H9 (cell line): Measurements from ENCODE around the gene SORD. TPM values are rescaled to one million over a fixed set of nuclear protein-coding genes. Genes with fewer than 3 reads are reported as not detected.

ENCODE experiments used
- DNase-seq: peaks from one replicate; pipeline ENCODE4 v3.0.0-alpha.2; 2017
- H2AFZ ChIP-seq: one replicate; pipeline ENCODE4 v1.6.1; 2013; ENCODE audit warnings: mild to moderate bottlenecking, low read length, control low read depth, moderate library complexity
- H2AK5ac ChIP-seq: 2 replicates; pipeline ENCODE4 v1.6.1; 2013; ENCODE audit warnings: low read length, control low read depth, mixed read lengths; ENCODE audit not compliant: insufficient read length
- H2BK120ac ChIP-seq: one replicate; pipeline ENCODE4 v1.6.1; 2013; ENCODE audit warnings: low read depth, mild to moderate bottlenecking, low read length, control low read depth, inconsistent platforms; ENCODE audit not compliant: poor library complexity, severe bottlenecking
- H2BK12ac ChIP-seq: 2 replicates; pipeline ENCODE4 v1.6.1; 2013; ENCODE audit warnings: low read length, control low read depth, mixed read lengths, low read depth; ENCODE audit not compliant: insufficient read length
- H2BK15ac ChIP-seq: 2 replicates; pipeline ENCODE4 v1.6.1; 2013; ENCODE audit warnings: low read depth, low read length, control low read depth
- H2BK20ac ChIP-seq: one replicate; pipeline ENCODE4 v1.6.1; 2013; ENCODE audit warnings: low read depth, mild to moderate bottlenecking, low read length, control low read depth, inconsistent platforms; ENCODE audit not compliant: poor library complexity, severe bottlenecking
- H2BK5ac ChIP-seq: 2 replicates; pipeline ENCODE4 v1.6.1; 2013; ENCODE audit warnings: low read length, control low read depth, mixed read lengths; ENCODE audit not compliant: insufficient read length
- H3K14ac ChIP-seq: 2 replicates; pipeline ENCODE4 v1.6.1; 2013; ENCODE audit warnings: low read length, control low read depth; ENCODE audit not compliant: insufficient read depth
- H3K18ac ChIP-seq: 2 replicates; pipeline ENCODE4 v1.6.1; 2013; ENCODE audit warnings: low read depth, mild to moderate bottlenecking, mixed read lengths, low read length, control low read depth; ENCODE audit not compliant: insufficient read length
- H3K23ac ChIP-seq: 2 replicates; pipeline ENCODE4 v1.6.1; 2013; ENCODE audit warnings: low read length, control low read depth, mixed read lengths, low read depth; ENCODE audit not compliant: insufficient read length
- H3K23me2 ChIP-seq: 2 replicates; pipeline ENCODE4 v1.6.1; 2013; ENCODE audit warnings: low read depth, mild to moderate bottlenecking, mixed read lengths, low read length, control low read depth; ENCODE audit not compliant: insufficient read length, poor library complexity, severe bottlenecking
- H3K27ac ChIP-seq: 2 replicates; pipeline ENCODE4 v1.5.1; 2013; ENCODE audit warnings: low read length, control low read depth, mixed read lengths, low read depth; ENCODE audit not compliant: insufficient read length
- H3K27me3 ChIP-seq: 2 replicates; pipeline ENCODE4 v1.6.1; 2013; ENCODE audit warnings: low read length, control low read depth, inconsistent platforms; ENCODE audit not compliant: insufficient read depth
- H3K4ac ChIP-seq: 2 replicates; pipeline ENCODE4 v1.6.1; 2013; ENCODE audit warnings: low read depth, mild to moderate bottlenecking, control low read depth, inconsistent platforms, low read length, moderate library complexity
- H3K4me1 ChIP-seq: 2 replicates; pipeline ENCODE4 v1.6.1; 2013; ENCODE audit warnings: low read length, control low read depth, inconsistent platforms; ENCODE audit not compliant: insufficient read depth
- H3K4me2 ChIP-seq: 2 replicates; pipeline ENCODE4 v1.6.1; 2013; ENCODE audit warnings: low read length, control low read depth, mixed read lengths; ENCODE audit not compliant: insufficient read length, insufficient read depth
- H3K56ac ChIP-seq: 2 replicates; pipeline ENCODE4 v1.6.1; 2013; ENCODE audit warnings: low read depth, mild to moderate bottlenecking, mixed read lengths, low read length, control low read depth; ENCODE audit not compliant: insufficient read length
- H3K79me1 ChIP-seq: 2 replicates; pipeline ENCODE4 v1.6.1; 2013; ENCODE audit warnings: low read depth, mild to moderate bottlenecking, moderate library complexity, low read length, control low read depth, inconsistent platforms; ENCODE audit not compliant: insufficient read depth, poor library complexity, severe bottlenecking
- H3K79me2 ChIP-seq: 2 replicates; pipeline ENCODE4 v1.6.1; 2013; ENCODE audit warnings: low read length, control low read depth, inconsistent platforms; ENCODE audit not compliant: insufficient read depth
- H3K9ac ChIP-seq: 2 replicates; pipeline ENCODE4 v1.6.1; 2013; ENCODE audit warnings: low read length, control low read depth, mixed read lengths; ENCODE audit not compliant: insufficient read length; ENCODE audit errors: extremely low read depth
- H3K9me3 ChIP-seq: one replicate; pipeline ENCODE4 v1.6.1; 2013; ENCODE audit warnings: low read depth, low read length, inconsistent platforms; ENCODE audit not compliant: control insufficient read depth
- H3T11ph ChIP-seq: one replicate; pipeline ENCODE4 v1.6.1; 2013; ENCODE audit warnings: mild to moderate bottlenecking, low read length, control low read depth, inconsistent platforms
- H4K20me1 ChIP-seq: one replicate; pipeline ENCODE4 v1.6.1; 2013; ENCODE audit not compliant: control insufficient read depth, insufficient read length, insufficient read depth
- H4K5ac ChIP-seq: 2 replicates; pipeline ENCODE4 v1.6.1; 2013; ENCODE audit warnings: low read depth, mild to moderate bottlenecking, mixed read lengths, low read length, control low read depth; ENCODE audit not compliant: insufficient read length
- H4K8ac ChIP-seq: replicated peaks from 2 replicates; pipeline ENCODE4 v1.6.1; 2013; ENCODE audit warnings: low read length, control low read depth, mixed read lengths, low read depth; ENCODE audit not compliant: insufficient read length
- H4K91ac ChIP-seq: 2 replicates; pipeline ENCODE4 v1.6.1; 2013; ENCODE audit warnings: low read depth, mild to moderate bottlenecking, moderate library complexity, mixed read lengths, low read length, control low read depth; ENCODE audit not compliant: insufficient read length
- H3K27ac Mint-ChIP-seq, 3 experiments: 2 replicates in 2 of 3; 3 replicates in 1 of 3; pipeline ENCODE4 v1.8.0; 2020 to 2021; ENCODE audit warnings: mixed read lengths in 3 of 3, mild to moderate bottlenecking in 1 of 3, moderate library complexity in 1 of 3
- H3K27me3 Mint-ChIP-seq: 2 replicates; pipeline ENCODE4 v1.8.0; 2021; ENCODE audit warnings: low read depth, mild to moderate bottlenecking, moderate library complexity, mixed read lengths
- H3K36me3 Mint-ChIP-seq, 3 experiments: 2 replicates in 2 of 3; 3 replicates in 1 of 3; pipeline ENCODE4 v1.8.0; 2020 to 2021; ENCODE audit warnings: low read depth in 3 of 3, mixed read lengths in 3 of 3; ENCODE audit not compliant: insufficient read depth in 1 of 3
- H3K4me1 Mint-ChIP-seq, 2 experiments: 2 replicates each; pipeline ENCODE4 v1.8.0; 2020; ENCODE audit warnings: mixed read lengths in 2 of 2
- H3K4me3 Mint-ChIP-seq, 2 experiments: 2 replicates in 1 of 2; 3 replicates in 1 of 2; pipeline ENCODE4 v1.8.0; 2020 to 2021; ENCODE audit warnings: mild to moderate bottlenecking in 2 of 2, mixed read lengths in 2 of 2, moderate library complexity in 1 of 2
- H3K9me3 Mint-ChIP-seq, 2 experiments: 2 replicates in 1 of 2; 3 replicates in 1 of 2; pipeline ENCODE4 v1.8.0; 2020; ENCODE audit warnings: mild to moderate bottlenecking in 2 of 2, mixed read lengths in 2 of 2, moderate library complexity in 1 of 2
- CTCF ChIP-seq: fragments of 200-600 bp; sonication (generic); conservative IDR thresholded peaks from 3 replicates; pipeline ENCODE4 v1.8.0; 2021; ENCODE audit warnings: antibody characterized with exemption, mild to moderate bottlenecking
- WGBS: extraction: QIAGEN DNeasy Blood & Tissue Kit; methylation state at CpG from one replicate; pipeline ENCODE4 v1.1.7; 2013; ENCODE audit warnings: missing lambda C conversion rate, low lambda C conversion rate, mixed read lengths; ENCODE audit not compliant: insufficient read length; ENCODE audit errors: extremely low coverage; 5-methylcytosine and 5-hydroxymethylcytosine counted together
- total RNA-seq: library from RNA; stranded (reverse); gene quantifications from 2 replicates; pipeline ENCODE4 v1.2.1, GENCODE V29; 2021

The SORD gene
- total RNA-seq, 1 experiment from 2014 or later = 35.2 TPM

- no peak overlapping the region for H2AK5ac ChIP-seq
- no peaks in the 10 kb centered on the region for H3K79me1 ChIP-seq
- H4K91ac ChIP-seq = no peak overlapping the region
- H3K9me3 ChIP-seq = no peaks in the 10 kb centered on the region
- H3K4ac ChIP-seq = no peak overlapping the region
- no peak overlapping the region for H3K4me3 Mint-ChIP-seq
- no peak overlapping the region for H4K8ac ChIP-seq
- H3K27ac ChIP-seq = no peak overlapping the region
- H2BK12ac ChIP-seq = no peak overlapping the region
- no peaks in the 10 kb centered on the region for H3K9me3 Mint-ChIP-seq
- no peak for DNase-seq
- no peak overlapping the region for H3K27ac Mint-ChIP-seq
- no peak overlapping the region for H2BK20ac ChIP-seq
- H2BK5ac ChIP-seq = no peak overlapping the region
- TF ChIP-seq CTCF = no peak
- H3K79me2 ChIP-seq = no peaks in the 10 kb centered on the region
- no peak overlapping the region for H3K23ac ChIP-seq
- H3K56ac ChIP-seq = no peak overlapping the region
- H3K4me2 ChIP-seq = no peak overlapping the region
- no peaks in the 10 kb centered on the region for H4K20me1 ChIP-seq
- no peak overlapping the region for H3K9ac ChIP-seq
- no peaks in the 10 kb centered on the region for H3K4me1 ChIP-seq
- no peak overlapping the region for H3K14ac ChIP-seq
- no peak overlapping the region for H2BK120ac ChIP-seq
- H3T11ph ChIP-seq = no peak overlapping the region
- no peak overlapping the region for H3K18ac ChIP-seq
- WGBS = no CpG with 5 or more reads among the region's 3 CpGs
- peaks cover 25% of the 10 kb centered on the region for H3K27me3 Mint-ChIP-seq
- no peak overlapping the region for H2AFZ ChIP-seq
- H3K23me2 ChIP-seq = no peaks in the 10 kb centered on the region
- H3K36me3 Mint-ChIP-seq = no peaks in the 10 kb centered on the region
- no peaks in the 10 kb centered on the region for H3K27me3 ChIP-seq
- H2BK15ac ChIP-seq = no peak overlapping the region
- H4K5ac ChIP-seq = no peak overlapping the region
- no peaks in the 10 kb centered on the region for H3K4me1 Mint-ChIP-seq
Measured at GRCh38 chr15:45089712-45090373, 66.8 kb downstream of the SORD start.
